HCT116 (cell line): ENCODE results near the gene TIMM13. TPM values are rescaled to one million over a fixed set of nuclear protein-coding genes. Genes with fewer than 3 reads are reported as not detected.

ENCODE experiments used
- ATAC-seq: fragments of 200-7000 bp; cut with Tn5 transposase; 2 replicates; pipeline ENCODE4 v1.9.1; 2020; ENCODE audit warnings: mild to moderate bottlenecking, moderate library complexity
- BruUV-seq: library from RNA; stranded (reverse); fragments of 400-500 nt; replicated peaks from 2 replicates; lab custom pipeline; 2021; lab: Mats Ljungman, UMichigan
- CTCF ChIA-PET: fragments of 300-600 bp; sonication (Branson Sonifier 250); formaldehyde crosslinking; loops from one replicate; lab custom pipeline; 2021; ENCODE audit warnings: antibody characterized with exemption; lab: Charles Lee
- POLR2A ChIA-PET: fragments of 300-600, 350-600 bp; sonication (Branson Sonifier 250); formaldehyde crosslinking; loops from one replicate; lab custom pipeline; 2021; ENCODE audit warnings: antibody characterized with exemption; lab: Charles Lee
- RAD21 ChIA-PET, 2 experiments: fragments of 300-600 bp; sonication (Branson Sonifier 250); formaldehyde crosslinking; loops; one replicate each; lab custom pipeline; 2023; ENCODE audit warnings: low total read pairs in 2 of 2; ENCODE audit not compliant: uncharacterized antibody in 2 of 2, unreplicated experiment in 2 of 2, low non-redundant PET in 1 of 2; lab: Charles Lee
- DNase-seq: peaks from one replicate; pipeline ENCODE4 v3.0.0-alpha.2; 2010; ENCODE audit warnings: low read depth, low spot score
- H2AFZ ChIP-seq: fragments of 200-600 bp; shearing (Covaris generic), sonication (generic); 2 replicates; pipeline ENCODE4 v1.6.1; 2017; ENCODE audit warnings: low read depth, mixed run types, mixed read lengths, antibody characterized with exemption, low read length; ENCODE audit not compliant: poor library complexity, severe bottlenecking
- H3K27ac ChIP-seq: 2 replicates; pipeline ENCODE4 v1.5.1; 2012; ENCODE audit warnings: low read depth, low read length
- H3K27me3 ChIP-seq: fragments of 200-600 bp; sonication (generic); 2 replicates; pipeline ENCODE4 v1.6.1; 2016; ENCODE audit warnings: mixed run types, low read length, mixed read lengths; ENCODE audit not compliant: insufficient read depth
- H3K36me3 ChIP-seq, 2 experiments: fragments of 200-500 bp in 1 of 2; fragments of 200-600 bp in 1 of 2; sonication (Bioruptor generic) in 1 of 2; sonication (generic) in 1 of 2; 2 replicates each; pipeline versions ENCODE4 v1.5.1 to v1.6.1; 2014 to 2016; ENCODE audit warnings: low read length in 2 of 2, inconsistent platforms in 1 of 2, mixed read lengths in 1 of 2, mixed run types in 1 of 2; ENCODE audit not compliant: insufficient read depth in 2 of 2, control insufficient read depth in 1 of 2
- H3K4me1 ChIP-seq, 2 experiments: fragments of 200-600 bp in 1 of 2; sonication (generic) in 1 of 2; 2 replicates each; pipeline versions ENCODE4 v1.5.1 to v1.6.1; 2012 to 2017; ENCODE audit warnings: low read length in 2 of 2, inconsistent platforms in 1 of 2, mild to moderate bottlenecking in 1 of 2, mixed read lengths in 1 of 2, mixed run types in 1 of 2, moderate library complexity in 1 of 2; ENCODE audit not compliant: insufficient read depth in 2 of 2, control insufficient read depth in 1 of 2
- H3K4me2 ChIP-seq: fragments of 200-600 bp; sonication (generic); 2 replicates; pipeline ENCODE4 v1.6.1; 2017; ENCODE audit warnings: mixed run types, low read length, mixed read lengths
- H3K4me3 ChIP-seq, 2 experiments: fragments of 200-600 bp in 1 of 2; sonication (generic) in 1 of 2; replicated peaks in 1 of 2; 2 replicates each; pipeline ENCODE4 v1.5.1; 2011 to 2016; ENCODE audit warnings: low read length in 2 of 2, control low read depth in 1 of 2, low read depth in 1 of 2, mild to moderate bottlenecking in 1 of 2, mixed read lengths in 1 of 2, mixed run types in 1 of 2
- H3K79me2 ChIP-seq: fragments of 200-600 bp; sonication (generic); 2 replicates; pipeline ENCODE4 v1.6.1; 2017; ENCODE audit warnings: mild to moderate bottlenecking, mixed run types, low read length, moderate library complexity, mixed read lengths; ENCODE audit not compliant: insufficient read depth
- H3K9ac ChIP-seq: fragments of 200-600 bp; sonication (generic); 2 replicates; pipeline ENCODE4 v1.6.1; 2016; ENCODE audit warnings: low read length, mixed read lengths
- H3K9me2 ChIP-seq: fragments of 200-600 bp; sonication (generic), shearing (Covaris generic); 2 replicates; pipeline ENCODE4 v1.6.1; 2017; ENCODE audit warnings: mixed run types, mild to moderate bottlenecking, moderate library complexity; ENCODE audit not compliant: insufficient read depth
- H3K9me3 ChIP-seq, 2 experiments: fragments of 200-500 bp in 1 of 2; fragments of 200-600 bp in 1 of 2; sonication (Bioruptor generic) in 1 of 2; sonication (generic) in 1 of 2; 2 replicates each; pipeline ENCODE4 v1.6.1; 2014 to 2017; ENCODE audit warnings: low read length in 2 of 2, mixed read lengths in 2 of 2, inconsistent platforms in 1 of 2, low read depth in 1 of 2, mild to moderate bottlenecking in 1 of 2, mixed run types in 1 of 2, moderate library complexity in 1 of 2; ENCODE audit not compliant: control insufficient read depth in 1 of 2, insufficient read depth in 1 of 2
- H4K20me1 ChIP-seq: fragments of 200-600 bp; sonication (generic), shearing (Covaris generic); 2 replicates; pipeline ENCODE4 v1.6.1; 2017; ENCODE audit warnings: mixed run types, mild to moderate bottlenecking, moderate library complexity; ENCODE audit not compliant: insufficient read depth
- CBX3 ChIP-seq: IDR thresholded peaks from 2 replicates; pipeline ENCODE4 v1.6.1; 2012; ENCODE audit warnings: low read depth
- EZH2phosphoT487 ChIP-seq: fragments of 200-600 bp; IDR thresholded peaks from 2 replicates; pipeline ENCODE4 v1.6.1; 2018; ENCODE audit warnings: antibody characterized with exemption, borderline replicate concordance
- POLR2A ChIP-seq: IDR thresholded peaks from 2 replicates; pipeline ENCODE4 v1.7.0; 2011; ENCODE audit warnings: borderline replicate concordance; ENCODE audit not compliant: insufficient read depth, insufficient read length; ENCODE audit errors: extremely low read depth
- POLR2AphosphoS5 ChIP-seq: IDR thresholded peaks from 2 replicates; pipeline ENCODE4 v1.6.1; 2011; ENCODE audit warnings: mild to moderate bottlenecking, low read depth, low read length, moderate library complexity
- SIN3A ChIP-seq: IDR thresholded peaks from 2 replicates; pipeline ENCODE4 v1.6.1; 2012; ENCODE audit warnings: low read depth
- SRF ChIP-seq: IDR thresholded peaks from 2 replicates; pipeline ENCODE4 v1.6.1; 2012; ENCODE audit warnings: low read depth
- ZBTB33 ChIP-seq: IDR thresholded peaks from 2 replicates; pipeline ENCODE4 v1.6.1; 2011; ENCODE audit warnings: mild to moderate bottlenecking, low read length, moderate library complexity; ENCODE audit not compliant: insufficient replicate concordance; ENCODE audit errors: extremely low read depth
- intact Hi-C: fragments of 100-400 bp; cut with micrococcal nuclease; formaldehyde crosslinking; loops from 2 replicates; pipeline ENCODE4 v1.10.0; 2022
- total RNA-seq: library from RNA; stranded (reverse); gene quantifications from one replicate; pipeline ENCODE4 v1.2.1, GENCODE V29; 2021; ENCODE audit not compliant: unreplicated experiment
- TF ChIP-seq, protein P1 (sequence below): IDR thresholded peaks from 2 replicates; pipeline ENCODE4 v1.6.1; 2012; ENCODE audit warnings: low read depth
- TF ChIP-seq, protein P2 (sequence below): IDR thresholded peaks from 2 replicates; pipeline ENCODE4 v1.6.1; 2012

TIMM13 gene
- total RNA-seq, 1 experiment from 2014 or later: 151 TPM

DNA sequence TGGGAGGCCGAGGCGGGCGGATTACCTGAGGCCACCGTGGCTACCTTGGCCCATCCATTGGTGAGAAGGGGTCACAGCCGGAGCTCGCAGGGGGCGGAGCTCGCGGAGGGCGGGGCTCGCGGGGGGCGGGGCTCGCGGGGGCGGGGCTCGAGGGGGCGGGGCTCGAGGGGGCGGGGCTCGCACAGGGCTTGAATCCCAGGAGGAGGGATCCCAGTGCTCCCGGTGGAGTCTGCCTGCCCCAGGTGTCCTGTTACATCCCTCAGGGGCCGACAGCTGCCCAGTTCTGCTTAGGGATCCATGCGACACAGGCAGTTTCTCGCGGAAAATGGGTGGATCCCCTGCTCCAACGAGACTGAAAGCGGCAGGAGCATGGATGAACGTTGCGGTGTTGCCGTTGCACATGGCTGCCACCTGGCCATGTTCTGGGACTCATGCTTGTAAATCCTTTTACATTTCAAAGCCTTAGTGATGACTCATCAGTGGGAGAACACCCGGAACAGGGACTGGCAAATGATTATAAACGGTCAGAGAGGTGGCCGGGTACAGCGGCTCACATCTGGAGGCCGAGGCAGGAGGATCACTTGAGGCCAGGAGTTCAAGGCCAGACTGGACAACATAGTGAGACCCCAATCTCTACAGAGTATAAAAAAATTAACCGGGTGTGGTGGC lies 42.2 kb downstream of the TIMM13 start (continued):
- TF ChIP-seq ZBTB33: peak; percentile 76
- TF ChIP-seq, protein P1, sequence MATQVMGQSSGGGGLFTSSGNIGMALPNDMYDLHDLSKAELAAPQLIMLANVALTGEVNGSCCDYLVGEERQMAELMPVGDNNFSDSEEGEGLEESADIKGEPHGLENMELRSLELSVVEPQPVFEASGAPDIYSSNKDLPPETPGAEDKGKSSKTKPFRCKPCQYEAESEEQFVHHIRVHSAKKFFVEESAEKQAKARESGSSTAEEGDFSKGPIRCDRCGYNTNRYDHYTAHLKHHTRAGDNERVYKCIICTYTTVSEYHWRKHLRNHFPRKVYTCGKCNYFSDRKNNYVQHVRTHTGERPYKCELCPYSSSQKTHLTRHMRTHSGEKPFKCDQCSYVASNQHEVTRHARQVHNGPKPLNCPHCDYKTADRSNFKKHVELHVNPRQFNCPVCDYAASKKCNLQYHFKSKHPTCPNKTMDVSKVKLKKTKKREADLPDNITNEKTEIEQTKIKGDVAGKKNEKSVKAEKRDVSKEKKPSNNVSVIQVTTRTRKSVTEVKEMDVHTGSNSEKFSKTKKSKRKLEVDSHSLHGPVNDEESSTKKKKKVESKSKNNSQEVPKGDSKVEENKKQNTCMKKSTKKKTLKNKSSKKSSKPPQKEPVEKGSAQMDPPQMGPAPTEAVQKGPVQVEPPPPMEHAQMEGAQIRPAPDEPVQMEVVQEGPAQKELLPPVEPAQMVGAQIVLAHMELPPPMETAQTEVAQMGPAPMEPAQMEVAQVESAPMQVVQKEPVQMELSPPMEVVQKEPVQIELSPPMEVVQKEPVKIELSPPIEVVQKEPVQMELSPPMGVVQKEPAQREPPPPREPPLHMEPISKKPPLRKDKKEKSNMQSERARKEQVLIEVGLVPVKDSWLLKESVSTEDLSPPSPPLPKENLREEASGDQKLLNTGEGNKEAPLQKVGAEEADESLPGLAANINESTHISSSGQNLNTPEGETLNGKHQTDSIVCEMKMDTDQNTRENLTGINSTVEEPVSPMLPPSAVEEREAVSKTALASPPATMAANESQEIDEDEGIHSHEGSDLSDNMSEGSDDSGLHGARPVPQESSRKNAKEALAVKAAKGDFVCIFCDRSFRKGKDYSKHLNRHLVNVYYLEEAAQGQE: no peak

- Histone ChIP-seq H3K9ac (no peak overlapping the region), H3K4me2 (no peak overlapping the region), H3K4me3 (no peak overlapping the region), H3K79me2 (no peaks in the 10 kb centered on the region), H2AFZ (no peak overlapping the region), H3K4me1 (peaks cover 18 to 31% of the 10 kb centered on the region in 2 experiments), H4K20me1 (no peaks in the 10 kb centered on the region), H3K27me3 (no peaks in the 10 kb centered on the region), H3K36me3 (no peaks in the 10 kb centered on the region), H3K27ac (no peak overlapping the region), H3K9me3 (peaks cover 4 to 9% of the 10 kb centered on the region in 2 experiments; a peak in 2 of 4 replicates), H3K9me2 (no peaks in the 10 kb centered on the region)
- TF ChIP-seq POLR2A: no peak
- no peak for TF ChIP-seq SIN3A
- no peak for TF ChIP-seq CBX3
- no peak for TF ChIP-seq EZH2phosphoT487
- TF ChIP-seq, protein P2, sequence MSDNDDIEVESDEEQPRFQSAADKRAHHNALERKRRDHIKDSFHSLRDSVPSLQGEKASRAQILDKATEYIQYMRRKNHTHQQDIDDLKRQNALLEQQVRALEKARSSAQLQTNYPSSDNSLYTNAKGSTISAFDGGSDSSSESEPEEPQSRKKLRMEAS: no peak
- no peak for TF ChIP-seq SRF
- TF ChIP-seq POLR2AphosphoS5: no peak
- BruUV-seq: no TSS peak
- ChIA-PET CTCF (no interaction called here), RAD21 (no interaction called here), POLR2A (no interaction called here)
- ATAC-seq: no peak
- intact Hi-C loops: loop anchor here (10.0 kb wide), 1 partner anchor 228 kb away; the partner anchor contains the start of gene AP3D1
- DNase-seq: no peak
These were observed 44.7 kb downstream of the TIMM13 start for GRCh38 chr19:2382530-2383222.
